RCC 7860 (cell line): Measurements from ENCODE around the gene NPY4R2.
A peak's percentile ranks its signal among the peaks of the same experiment; 100 is the strongest.
"Not testable (repeated sequence)": the region's sequence is repeated elsewhere in the genome, so short reads cannot be mapped to it uniquely, and the experiment has no call there.

Experiments
- DNase-seq: peaks from one replicate; pipeline ENCODE4 v3.0.0-alpha.2; 2015; ENCODE audit warnings: low spot score
- FAIRE-seq: peaks from 2 replicates; lab custom pipeline; 2012; peaks lifted over from hg19 to GRCh38; lab: Jason Lieb, UNC

Gene NPY4R2

DNA sequence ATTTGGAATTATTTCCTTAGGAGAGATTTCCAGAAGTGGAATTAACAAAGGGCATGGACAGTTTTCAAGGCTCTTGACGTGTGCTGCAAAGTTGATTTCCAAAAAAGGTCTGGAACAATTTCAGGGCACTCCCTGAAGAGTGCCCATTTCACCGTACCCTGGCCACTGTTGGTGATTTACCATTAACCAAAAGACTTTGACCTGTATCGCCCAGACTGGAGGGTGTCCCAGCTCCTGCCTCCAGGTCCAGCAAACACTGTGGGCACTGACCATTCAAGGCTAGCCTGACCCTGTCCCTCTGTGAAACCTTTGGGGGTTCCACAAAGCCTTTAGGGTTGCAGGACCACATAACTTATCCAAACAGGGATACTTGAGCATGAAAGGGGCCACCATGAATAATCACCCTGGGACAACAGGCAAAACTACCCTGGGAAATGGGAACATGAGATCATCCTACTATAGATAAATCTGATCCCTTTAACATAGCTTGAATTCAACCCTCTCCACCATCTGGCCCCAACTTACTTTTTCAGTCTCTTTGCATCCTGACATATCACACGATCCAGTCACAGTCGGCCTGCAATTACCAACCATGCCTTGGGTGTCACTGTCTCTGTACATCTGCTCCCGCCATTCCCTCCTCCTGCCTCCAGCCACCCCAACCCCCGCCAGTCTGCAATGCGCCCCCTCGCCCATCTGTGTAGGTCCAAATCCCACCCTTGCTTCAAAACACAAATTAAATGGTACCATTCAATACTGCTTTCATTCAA is 8.9 kb downstream of the NPY4R2 start:
- not testable (repeated sequence) for FAIRE-seq

DNA sequence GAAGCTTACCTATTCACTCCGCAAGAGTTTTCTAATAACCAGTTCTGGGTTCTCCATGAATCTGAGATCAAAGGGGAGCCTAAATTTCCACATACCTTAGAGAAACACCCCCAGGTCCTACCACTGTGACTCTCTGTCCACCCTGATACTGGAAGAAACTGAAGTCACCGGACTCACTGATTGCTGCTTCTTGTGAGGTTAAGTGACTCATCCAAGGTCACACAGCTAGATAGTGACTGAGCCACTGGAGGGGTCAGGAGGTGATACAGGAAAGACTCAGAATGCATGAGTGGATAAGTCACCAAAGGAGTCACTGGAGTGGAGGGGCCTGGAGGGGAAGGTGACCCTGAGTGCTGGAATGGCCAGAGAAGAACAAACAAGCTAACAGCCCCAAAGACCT is 9.8 kb downstream of the NPY4R2 start:
- not testable (repeated sequence) for DNase-seq, FAIRE-seq

More for the DNA sequence above, 8.9 kb downstream of the NPY4R2 start:
- not testable (repeated sequence) for DNase-seq

DNA sequence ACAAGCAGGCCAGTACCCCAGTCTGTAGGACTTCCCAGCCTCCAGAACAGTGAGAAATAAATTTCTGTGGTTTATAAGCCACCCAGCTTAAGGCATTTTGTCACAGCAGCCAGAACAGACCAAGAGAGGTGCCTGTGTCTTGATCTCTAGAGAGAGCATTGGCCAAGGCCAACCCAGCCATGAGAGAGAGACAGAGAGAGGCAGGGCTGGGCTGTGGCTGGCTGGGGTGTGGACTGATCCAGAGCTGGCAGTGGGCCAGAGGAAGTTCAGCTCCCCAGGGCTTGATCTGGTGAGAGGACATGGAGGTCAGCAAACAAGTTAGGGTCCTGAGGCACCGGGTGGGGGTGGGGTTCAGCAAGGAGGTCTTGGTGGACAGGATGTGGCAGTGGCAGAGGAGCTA is 14.4 kb downstream of the NPY4R2 start:
- not testable (repeated sequence) for FAIRE-seq, DNase-seq

DNA sequence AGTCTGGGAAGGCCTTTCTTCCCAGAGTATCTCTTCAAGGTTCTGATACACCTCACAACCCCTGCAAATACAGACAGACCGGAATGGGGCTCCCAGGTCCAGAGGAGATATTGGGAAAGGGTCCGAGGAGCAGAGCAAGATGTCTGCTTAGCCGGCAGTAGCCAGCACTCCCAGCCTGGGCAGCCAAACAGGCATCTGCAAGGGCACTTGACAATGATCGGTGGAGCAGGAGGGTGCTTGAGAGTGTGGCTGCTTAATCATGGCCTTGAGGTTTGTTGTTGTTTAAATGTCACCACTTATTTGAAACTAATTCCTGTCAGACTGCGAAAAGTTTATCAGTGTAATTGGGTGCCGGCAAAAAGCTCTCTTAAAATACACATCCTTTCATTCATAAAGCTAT is 15.0 kb downstream of the NPY4R2 start:
- not testable (repeated sequence) for DNase-seq, FAIRE-seq

DNA sequence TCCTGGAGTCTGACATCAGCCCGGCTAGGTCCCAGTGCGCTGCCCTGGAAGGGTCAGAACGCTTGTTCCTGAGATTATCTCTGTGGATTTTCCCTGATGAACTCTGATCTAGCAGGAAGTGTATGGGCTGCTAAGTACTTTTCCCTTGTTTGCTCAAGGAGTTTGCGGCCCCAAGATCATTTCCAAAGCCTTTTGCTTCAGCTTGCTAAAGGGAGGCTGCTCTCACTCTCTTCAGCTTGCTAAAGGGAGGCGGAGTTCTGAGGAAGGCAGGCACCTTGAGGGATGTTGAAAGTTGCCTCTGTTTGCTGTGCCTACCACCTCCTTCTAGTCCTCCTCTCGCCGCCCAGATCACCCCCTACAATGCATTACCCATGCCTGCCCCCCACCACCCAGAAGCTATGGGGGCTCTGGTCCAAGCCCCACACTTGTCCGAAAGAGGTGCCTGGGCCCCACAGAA is 18.3 kb downstream of the NPY4R2 start:
- FAIRE-seq, DNase-seq: not testable (repeated sequence)

DNA sequence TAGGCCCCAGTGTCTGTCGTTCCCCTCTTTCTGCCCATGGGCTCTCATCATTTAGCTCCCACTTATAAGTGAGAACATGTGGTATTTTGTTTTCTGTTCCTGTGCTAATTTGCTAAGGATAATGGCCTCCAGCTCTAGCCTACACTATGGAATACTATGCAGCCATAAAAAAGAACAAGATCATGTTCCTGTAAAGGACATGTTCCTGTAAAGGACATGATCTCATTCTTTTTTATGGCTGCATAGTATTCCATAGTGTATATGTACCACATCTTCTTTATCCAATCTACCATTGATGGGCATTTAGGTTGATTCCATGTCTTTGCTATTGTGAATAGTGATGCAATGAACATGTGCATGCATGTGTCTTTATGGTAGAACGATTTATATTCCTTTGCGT is 19.2 kb downstream of the NPY4R2 start:
- FAIRE-seq: not testable (repeated sequence)

DNA sequence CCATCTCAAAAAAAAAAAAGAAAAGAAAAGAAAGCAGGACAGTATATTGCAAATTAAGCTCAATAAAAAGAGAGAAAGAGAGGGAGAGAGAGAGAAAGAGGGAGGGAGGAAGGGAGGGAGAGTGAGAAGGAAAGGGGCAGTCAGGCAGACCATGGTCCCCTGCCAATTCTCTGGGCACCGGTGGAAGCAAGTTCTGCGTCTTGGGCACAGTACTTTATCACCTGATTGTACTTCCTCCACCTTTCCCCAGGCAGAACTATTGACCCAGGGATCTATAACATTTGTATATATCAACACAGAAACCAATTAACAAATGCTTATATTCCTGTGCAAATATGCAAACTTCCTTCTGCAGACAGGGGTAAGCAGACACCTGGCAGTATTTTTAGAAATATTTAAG is 22.4 kb downstream of the NPY4R2 start:
- DNase-seq, FAIRE-seq: not testable (repeated sequence)

More for the DNA sequence above, 19.2 kb downstream of the NPY4R2 start:
- not testable (repeated sequence) for DNase-seq

DNA sequence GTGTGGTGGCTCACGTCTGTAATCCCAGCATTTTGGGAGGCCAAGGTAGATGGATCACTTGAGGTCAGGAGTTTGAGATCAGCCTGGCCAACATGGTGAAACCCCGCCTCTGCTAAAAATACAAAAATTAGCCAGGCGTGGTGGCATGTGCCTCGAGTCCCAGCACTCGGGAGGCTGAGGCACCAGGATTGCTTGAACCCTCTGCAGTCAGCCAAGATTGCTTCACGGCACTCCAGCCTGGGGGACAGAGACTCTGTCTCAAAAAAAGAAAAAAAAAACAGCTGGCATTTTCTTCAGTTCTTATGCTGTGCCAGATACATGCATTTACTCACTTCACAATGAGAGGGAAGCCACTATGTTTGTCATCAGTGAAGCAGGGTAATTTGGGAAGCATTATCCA is 22.9 kb downstream of the NPY4R2 start:
- DNase-seq, FAIRE-seq: not testable (repeated sequence)

DNA sequence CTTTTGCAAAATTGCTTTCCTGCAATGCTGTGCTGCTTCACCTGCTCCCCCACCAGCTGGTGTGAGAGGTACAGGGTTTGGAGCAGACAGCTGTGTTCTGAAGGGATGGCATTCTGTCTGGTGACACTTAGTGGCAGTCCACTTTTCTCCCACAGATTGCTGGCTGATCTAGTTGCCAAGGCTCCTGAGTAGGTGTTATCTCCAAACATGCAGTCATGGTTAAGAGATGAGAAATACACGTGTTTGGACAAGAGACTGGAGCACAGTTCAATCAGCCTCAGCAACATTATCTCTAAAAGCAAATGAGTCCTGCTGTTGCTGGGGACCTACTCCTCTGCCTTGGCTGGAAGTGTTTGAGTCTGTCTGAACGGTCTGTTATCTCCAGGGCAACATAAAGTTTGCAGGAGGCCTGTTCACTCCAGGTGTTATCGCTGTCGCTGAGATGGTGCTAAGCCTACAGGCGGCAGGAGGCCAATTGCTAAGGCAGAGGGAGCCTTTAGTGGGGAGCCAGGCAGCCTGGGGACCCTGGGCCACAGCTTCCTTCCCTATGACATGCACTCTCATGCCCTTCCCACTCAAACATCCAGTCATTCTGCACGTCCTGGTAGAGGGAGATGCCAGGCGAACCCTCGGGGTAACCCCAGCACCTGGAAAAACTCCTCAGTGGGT is 24.0 kb downstream of the NPY4R2 start:
- FAIRE-seq: not testable (repeated sequence)
- DNase-seq: peak; percentile 38

DNA sequence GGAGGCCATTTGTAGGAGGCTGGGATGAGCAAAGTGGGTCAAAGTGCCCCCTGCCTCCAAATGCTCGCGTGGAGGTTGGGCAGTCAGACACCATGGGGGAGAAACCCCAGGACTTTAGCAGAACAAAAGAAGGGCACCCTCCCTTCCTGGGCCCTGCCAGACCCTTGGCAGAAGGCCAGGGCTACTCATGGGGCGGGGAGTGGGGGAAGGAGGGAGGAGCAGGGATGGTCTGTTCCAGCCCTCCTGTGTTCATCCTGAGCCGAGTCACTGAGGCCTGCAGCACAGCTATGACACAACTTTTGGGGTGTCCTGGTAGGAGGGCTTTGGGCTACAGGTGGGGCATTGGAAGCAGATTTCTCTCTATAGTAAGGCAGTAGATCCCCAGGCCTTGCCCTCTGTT is 24.9 kb downstream of the NPY4R2 start:
- DNase-seq, FAIRE-seq: not testable (repeated sequence)

DNA sequence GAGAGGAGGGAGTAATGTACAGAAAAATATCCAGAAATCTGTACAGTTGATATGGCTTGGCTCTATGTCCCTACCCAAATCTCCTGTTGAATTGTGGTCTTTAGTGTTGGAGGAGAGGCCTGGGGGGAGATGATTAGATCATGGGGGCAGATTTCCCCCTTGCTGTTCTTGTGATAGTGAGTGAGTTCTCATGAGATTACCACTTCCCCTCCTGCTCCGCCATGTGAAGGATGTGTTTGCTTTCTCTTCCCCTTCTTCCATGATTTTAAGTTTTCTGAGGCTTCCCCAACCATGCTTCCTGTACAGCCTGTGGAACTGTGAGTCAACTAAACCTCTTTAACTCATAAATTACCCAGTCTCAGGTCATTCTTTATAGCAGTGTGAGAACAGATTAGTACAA is 29.0 kb downstream of the NPY4R2 start:
- not testable (repeated sequence) for FAIRE-seq

DNA sequence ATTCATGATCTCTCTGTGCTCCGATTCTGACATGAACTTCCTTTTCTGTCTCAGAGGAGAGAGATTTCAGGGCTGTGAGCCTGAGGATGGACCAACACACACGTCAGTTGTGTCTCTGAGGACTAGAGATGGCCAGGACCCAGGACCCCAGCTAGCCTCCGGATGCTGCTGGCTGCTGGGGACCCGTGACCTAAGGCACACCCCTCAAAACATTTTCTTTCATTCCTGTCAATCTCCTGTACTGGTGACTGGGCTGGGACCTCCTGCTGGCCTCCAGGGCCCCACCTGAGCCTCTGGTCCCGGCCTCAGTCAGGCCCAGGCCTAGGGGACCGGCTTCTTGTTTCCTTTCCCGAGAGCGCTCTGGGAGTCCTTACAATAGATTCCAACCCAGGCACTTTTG is 38.7 kb downstream of the NPY4R2 start:
- DNase-seq: not testable (repeated sequence)

More for the DNA sequence above, 29.0 kb downstream of the NPY4R2 start:
- DNase-seq: not testable (repeated sequence)

DNA sequence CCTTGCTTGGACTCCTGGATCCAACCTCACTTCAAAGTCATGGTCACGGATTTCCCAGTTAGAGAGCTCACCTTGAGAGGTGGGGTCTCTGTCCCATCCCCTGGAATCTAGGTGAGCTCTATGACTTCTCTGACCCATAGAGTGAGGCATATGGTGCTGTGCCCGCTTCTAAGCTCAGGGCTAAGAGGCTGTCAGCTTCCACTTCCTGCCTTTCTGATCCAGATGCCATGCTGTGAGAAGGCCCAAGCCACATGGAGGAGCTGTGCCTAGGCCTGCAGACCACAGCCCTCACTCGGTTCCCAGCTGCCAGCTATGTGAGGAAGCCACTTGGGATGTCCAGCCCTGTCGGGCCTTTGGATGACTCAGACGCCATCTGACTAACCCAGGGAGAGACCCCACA is 41.2 kb downstream of the NPY4R2 start:
- peak; percentile 63 for DNase-seq
- not testable (repeated sequence) for FAIRE-seq

More for the DNA sequence above, 38.7 kb downstream of the NPY4R2 start:
- not testable (repeated sequence) for FAIRE-seq

DNA sequence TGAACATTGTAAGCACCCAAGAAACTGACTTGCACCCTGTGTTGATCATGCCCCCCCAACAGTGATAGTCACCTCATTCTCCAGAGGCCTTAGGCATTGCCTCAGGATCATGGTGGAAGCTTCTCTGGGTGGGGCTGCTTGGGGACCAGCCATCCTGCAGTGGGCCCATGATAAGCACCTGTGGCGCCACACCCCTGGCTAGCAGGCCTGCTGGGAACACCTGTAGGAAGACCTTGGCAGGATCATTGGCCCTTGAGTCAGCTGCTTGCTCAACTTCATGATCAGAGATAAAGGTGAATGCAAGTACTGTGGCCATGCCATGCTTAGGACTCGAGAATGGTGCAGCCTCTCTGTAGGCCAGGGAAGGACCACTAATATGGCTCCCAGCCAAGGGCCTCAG is 42.2 kb downstream of the NPY4R2 start:
- not testable (repeated sequence) for DNase-seq, FAIRE-seq

DNA sequence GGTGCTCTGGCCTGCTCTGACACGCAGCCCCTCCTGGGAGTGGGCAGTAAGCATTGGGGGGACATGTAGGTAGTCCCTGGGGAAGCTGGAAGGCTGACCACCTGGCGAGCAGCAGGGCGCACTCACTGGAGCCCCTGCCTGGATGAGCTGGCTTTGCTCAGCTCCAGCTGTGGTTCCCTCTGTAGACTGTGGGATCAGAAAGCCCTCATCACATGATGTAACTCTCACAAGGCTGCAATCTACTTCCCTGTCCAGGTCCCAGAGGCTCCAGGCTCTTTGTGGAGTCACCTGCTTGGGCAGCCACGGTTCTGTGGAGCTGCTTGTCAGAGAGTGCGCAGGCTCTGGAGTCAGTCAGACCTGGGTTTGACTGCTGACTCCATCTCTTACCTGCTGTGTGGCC is 44.3 kb downstream of the NPY4R2 start:
- FAIRE-seq, DNase-seq: not testable (repeated sequence)

DNA sequence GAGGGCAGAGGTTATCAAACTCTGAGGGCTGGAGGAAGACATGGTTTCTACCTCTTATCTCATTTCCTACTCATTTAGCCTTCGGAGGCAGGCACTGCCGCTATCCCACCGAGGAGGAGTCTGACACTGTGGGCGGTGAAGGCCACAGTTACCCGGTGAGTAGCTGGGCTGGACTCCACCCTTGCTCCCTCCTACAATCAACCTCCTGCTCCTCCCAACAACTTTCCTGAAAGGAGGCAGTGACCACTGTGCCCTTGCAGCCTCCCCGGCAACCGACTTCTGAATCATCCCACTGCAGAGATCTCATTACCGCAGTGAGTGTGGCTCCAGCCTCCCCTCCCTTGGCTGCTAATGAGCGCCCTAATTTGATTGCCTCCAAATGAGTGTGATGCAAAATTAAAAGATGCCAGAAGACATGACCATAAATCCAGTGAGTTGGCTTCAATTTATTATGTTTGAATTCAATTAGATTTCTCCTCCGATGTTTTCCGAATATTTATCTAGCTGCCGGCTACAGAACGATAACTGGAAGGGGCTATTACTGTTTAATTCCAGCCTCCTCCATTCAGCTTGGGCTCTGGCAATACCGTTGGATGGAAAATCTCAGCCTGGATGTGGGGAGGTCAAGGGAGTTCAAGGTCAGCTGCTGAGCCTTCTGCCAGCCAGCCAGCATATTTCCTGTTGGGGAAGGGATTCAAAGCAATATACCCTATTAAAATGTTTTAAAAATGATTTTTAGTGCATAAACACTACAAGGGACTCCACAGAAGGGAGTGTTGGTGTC is 46.0 kb downstream of the NPY4R2 start:
- not testable (repeated sequence) for DNase-seq, FAIRE-seq

DNA sequence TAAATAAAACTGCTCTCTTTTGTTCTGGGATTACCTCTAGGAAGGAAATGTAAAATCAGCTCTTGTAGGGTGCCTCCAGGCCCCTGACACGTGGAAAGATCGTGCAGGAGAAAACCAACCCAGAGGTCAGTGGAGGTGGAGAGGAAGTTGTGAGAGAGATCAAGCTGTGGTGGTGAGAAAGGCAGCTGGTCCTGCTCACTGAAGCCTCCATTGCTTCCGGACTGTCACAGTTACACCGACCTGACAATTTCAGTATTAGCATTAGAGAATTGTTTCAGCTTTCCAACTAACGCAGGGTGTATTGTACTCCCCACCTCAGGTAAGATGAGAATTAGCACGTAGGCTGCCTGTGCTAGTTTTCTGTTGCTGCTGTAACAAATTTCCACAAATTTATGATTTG is 50.5 kb downstream of the NPY4R2 start:
- DNase-seq, FAIRE-seq: not testable (repeated sequence)

DNA sequence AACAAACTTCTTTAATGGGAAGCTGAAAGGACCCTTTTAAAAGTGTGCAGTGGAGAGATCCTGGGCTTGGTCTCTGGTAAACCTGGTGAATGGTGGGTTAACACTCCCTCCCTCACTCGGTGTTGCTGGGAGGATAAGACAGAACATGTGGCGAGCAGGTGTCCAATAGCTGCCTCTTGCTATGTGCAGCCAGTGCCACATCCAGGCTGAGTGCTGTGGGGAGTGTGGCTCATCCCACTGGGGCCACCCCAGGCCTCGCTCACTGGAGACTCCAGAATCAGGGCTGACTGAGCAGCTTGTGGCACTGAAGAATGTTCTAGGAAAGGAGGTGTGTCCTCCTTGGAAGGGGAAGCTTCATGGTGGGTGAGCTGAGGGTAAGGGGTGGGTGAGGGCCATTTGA is 51.6 kb downstream of the NPY4R2 start:
- not testable (repeated sequence) for DNase-seq, FAIRE-seq

DNA sequence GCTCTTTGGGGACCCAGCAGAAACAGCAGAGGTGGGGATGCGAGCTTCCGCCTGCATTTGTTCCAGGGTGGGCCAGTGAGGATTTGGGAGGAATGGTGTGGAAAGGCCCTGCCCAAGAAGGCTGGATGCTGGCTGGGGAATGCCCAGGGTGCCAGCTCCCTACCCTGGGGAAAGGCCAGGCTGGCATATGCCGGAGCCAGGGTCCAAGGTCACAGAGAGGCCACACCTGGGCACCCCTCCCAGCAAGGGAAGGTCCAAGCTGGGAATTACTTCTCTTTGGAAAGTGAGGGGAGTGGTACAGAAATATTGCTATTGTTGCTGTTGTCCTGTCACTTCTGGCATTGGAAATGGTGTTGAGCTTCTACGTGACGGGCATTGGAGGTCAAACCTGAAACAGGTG is 53.1 kb downstream of the NPY4R2 start:
- FAIRE-seq: not testable (repeated sequence)

DNA sequence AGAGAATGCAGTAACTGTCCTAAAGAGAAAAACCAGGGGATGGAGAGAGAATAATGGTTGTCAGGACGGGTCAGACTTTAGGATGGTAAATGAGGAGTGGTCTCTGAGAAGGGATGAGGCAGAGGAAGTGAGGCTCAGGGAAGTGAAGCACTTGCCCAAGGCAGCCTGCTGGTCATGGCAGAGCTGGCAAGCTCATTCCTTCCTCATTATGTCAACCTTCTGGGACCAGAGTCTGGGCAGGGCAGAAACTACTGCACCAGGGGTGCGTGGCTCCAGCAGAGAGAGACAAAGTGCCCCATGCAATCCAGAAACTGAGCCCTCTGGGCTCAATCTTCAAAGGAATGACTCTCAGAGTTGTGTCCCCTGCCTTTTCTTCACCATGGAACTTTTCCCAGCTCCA is 53.6 kb downstream of the NPY4R2 start:
- not testable (repeated sequence) for FAIRE-seq, DNase-seq

More for the DNA sequence above, 53.1 kb downstream of the NPY4R2 start:
- not testable (repeated sequence) for DNase-seq
